Kidney capillary endothelial cell (primary cell): ENCODE results near the gene TXNDC12.
"Not testable (repeated sequence)": the region's sequence is repeated elsewhere in the genome, so short reads cannot be mapped to it uniquely, and the experiment has no call there.

Experiments
- DNase-seq: peaks from one replicate; pipeline ENCODE4 v3.0.0-alpha.2; 2018; ENCODE audit warnings: low spot score

TXNDC12 gene

GRCh38 chr1:52055066-52055865 lies at the start of gene TXNDC12:
Gene TXNDC12 (minus strand): TSS chr1:52055191. CDS start chr1:52055096, 95 bp downstream.
- DNase-seq: peak; percentile 81

GRCh38 chr1:52102336-52103013 lies 47.5 kb upstream of the TXNDC12 start:
- no peak for DNase-seq

GRCh38 chr1:52098139-52098871 lies 43.3 kb upstream of the TXNDC12 start:
- no peak for DNase-seq

- no peak for DNase-seq
Measured at GRCh38 chr1:52096216-52096615, 41.2 kb upstream of the TXNDC12 start.

- DNase-seq: not testable (repeated sequence)
Measured at GRCh38 chr1:52094300-52094699, 39.3 kb upstream of the TXNDC12 start.

- DNase-seq: not testable (repeated sequence)
Measured at GRCh38 chr1:52087892-52088291, 32.9 kb upstream of the TXNDC12 start.

GRCh38 chr1:52080014-52080415 lies 25.0 kb upstream of the TXNDC12 start:
- no peak for DNase-seq

GRCh38 chr1:52077277-52077676 lies 22.3 kb upstream of the TXNDC12 start:
- not testable (repeated sequence) for DNase-seq

GRCh38 chr1:52072291-52072690 lies 17.3 kb upstream of the TXNDC12 start:
- no peak for DNase-seq

- no peak for DNase-seq
Measured at GRCh38 chr1:52070704-52071103, 15.7 kb upstream of the TXNDC12 start.

GRCh38 chr1:52063192-52063591 lies 8.2 kb upstream of the TXNDC12 start:
- no peak for DNase-seq

GRCh38 chr1:52060822-52061221 lies 5.8 kb upstream of the TXNDC12 start:
- no peak for DNase-seq

GRCh38 chr1:52059888-52060287 lies 4.9 kb upstream of the TXNDC12 start:
- DNase-seq: no peak

GRCh38 chr1:52059321-52059720 lies 4.3 kb upstream of the TXNDC12 start:
- no peak for DNase-seq

- no peak for DNase-seq
Measured at GRCh38 chr1:52057876-52058415, 3.0 kb upstream of the TXNDC12 start.

GRCh38 chr1:52057255-52057654 lies 2.3 kb upstream of the TXNDC12 start:
- DNase-seq: no peak

GRCh38 chr1:52056937-52057231 lies 1.9 kb upstream of the TXNDC12 start:
- DNase-seq: peak; percentile 21

GRCh38 chr1:52056163-52056936 lies 1.4 kb upstream of the TXNDC12 start, which contains the start of gene BTF3L4:
Gene BTF3L4 (plus strand): TSS chr1:52056295. CDS start chr1:52059848, 3,553 bp downstream.
- peak; percentile 86 for DNase-seq

- DNase-seq: no peak
Measured at GRCh38 chr1:52055866-52056162, 823 bp upstream of the TXNDC12 start.

- no peak for DNase-seq
Measured at GRCh38 chr1:52054496-52055065, 410 bp downstream of the TXNDC12 start.

GRCh38 chr1:52053862-52054261 lies 1.1 kb downstream of the TXNDC12 start:
- no peak for DNase-seq

- DNase-seq: not testable (repeated sequence)
Measured at GRCh38 chr1:52049337-52049736, 5.7 kb downstream of the TXNDC12 start.
